HS-5 (cell line): Measurements from ENCODE around the gene CD300H.
"Not testable (repeated sequence)": the region's sequence is repeated elsewhere in the genome, so short reads cannot be mapped to it uniquely, and the experiment has no call there.

ENCODE experiments used
- DNase-seq: peaks from one replicate; pipeline ENCODE4 v3.0.0-alpha.2; 2012; ENCODE audit warnings: low read depth

Gene CD300H

DNA sequence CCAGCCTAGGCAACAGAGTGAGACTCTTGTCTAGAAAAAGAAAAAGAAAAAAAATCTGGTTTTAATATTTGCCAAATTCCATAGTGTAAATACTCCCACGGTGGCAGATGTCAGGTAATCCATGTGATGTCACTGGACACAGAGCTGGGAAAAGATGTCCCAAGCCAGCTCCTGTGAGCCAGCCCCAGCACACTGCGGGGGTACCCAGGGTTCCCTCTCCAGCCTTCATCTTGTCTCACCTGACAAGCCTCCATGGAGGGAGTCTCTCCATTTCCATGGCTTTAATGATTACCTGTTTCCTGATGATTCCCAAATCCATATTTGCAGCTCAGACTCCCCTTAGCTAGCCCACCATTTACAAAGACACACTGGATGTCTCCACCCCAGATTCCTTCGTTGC lies 40.6 kb downstream of the CD300H start:
- DNase-seq, result no peak

DNA sequence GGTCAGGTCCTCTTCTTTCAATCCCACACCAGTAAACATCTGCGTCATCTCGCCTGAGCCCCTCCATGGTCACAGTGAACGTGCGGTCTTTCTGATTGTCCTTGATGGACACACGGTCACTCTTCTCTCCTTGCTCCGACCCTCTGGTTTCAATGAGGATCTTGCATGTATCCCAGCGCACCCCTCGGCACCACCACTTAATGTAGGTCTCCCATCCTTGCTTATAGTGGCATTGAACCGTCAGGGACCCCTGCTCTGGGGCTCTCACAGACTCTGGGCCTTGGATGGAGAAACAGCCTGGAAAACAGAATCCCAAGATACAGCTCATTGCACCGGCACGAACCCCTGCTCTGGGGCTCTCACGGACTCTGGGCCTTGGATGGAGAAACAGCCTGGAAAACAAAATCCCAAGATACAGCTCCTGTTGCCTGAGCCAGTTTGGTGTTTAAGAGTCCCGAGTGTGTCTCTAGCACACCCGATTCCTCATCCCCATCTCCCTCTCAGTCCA lies 41.5 kb downstream of the CD300H start:
- DNase-seq, result no peak

DNA sequence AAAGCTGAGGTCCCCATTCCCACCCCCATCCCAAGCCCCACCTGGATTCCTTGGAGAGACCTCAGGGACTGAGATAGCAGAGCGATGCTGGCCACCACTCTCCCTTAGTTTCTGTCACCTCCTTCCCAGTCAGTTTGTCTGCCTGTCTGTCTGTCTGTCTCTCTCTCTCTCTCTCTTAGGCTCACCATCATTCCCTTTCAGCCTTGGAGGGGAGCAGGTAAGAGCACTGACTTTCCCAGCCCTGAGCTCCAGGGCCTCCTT lies 41.9 kb downstream of the CD300H start:
- no peak for DNase-seq

DNA sequence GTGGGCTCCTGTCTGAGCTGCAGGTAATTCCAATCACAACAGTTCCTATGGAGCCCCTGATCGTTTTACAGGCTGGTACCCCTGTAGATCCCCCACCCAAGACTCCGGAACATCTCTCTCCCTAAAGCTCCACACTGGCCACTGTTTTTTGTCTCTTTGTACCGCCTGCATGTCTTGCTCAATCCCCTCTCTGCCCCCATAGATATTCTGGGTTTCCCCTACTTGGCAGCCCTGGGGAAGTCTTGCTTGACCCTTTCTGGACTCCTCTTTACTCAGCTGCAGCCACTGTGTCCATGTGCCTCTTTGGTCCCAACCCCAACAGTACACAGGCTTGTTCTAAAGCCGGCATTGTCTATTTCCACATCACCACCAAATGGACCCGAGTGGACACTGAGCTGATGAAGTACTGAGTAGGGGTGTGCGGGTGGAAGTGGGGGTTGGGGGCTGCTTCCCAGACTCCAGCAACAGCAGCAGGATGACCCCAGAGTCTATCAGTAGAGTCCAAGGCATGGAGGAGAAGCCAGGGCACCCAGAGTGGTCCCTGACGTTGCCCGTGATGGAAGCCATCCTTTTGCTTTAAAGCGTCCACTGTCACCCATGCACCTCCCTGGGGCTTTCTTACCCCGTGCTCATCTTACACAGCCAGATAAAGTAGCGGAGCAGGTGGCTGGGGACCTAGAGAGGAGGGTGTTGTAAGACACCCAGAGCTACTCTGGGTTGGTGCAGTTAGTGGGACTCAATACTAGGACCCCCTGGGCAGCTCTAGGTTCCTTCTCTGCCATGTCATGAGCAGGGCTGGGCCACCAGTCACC lies 42.5 kb downstream of the CD300H start:
- no peak for DNase-seq

DNA sequence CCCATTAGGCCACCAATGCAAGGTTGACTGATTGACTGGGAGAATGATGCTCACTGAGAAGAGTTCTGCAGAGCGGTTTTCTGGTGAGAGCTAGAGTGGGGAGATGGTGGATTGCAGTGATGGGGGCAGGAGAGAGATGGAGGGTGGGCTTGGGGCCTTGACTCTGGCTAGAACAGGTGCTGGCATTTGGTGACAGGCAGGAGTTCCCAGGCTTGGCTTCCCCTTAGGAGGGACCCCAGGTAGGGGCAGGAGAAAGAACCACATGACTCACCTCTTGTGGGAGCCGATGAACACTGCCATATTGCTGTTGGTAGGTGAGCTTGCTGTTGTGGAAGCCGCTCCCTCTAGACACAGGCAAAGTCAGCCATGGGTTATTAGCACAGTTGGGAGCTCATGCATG lies 44.0 kb downstream of the CD300H start:
- DNase-seq, result no peak

DNA sequence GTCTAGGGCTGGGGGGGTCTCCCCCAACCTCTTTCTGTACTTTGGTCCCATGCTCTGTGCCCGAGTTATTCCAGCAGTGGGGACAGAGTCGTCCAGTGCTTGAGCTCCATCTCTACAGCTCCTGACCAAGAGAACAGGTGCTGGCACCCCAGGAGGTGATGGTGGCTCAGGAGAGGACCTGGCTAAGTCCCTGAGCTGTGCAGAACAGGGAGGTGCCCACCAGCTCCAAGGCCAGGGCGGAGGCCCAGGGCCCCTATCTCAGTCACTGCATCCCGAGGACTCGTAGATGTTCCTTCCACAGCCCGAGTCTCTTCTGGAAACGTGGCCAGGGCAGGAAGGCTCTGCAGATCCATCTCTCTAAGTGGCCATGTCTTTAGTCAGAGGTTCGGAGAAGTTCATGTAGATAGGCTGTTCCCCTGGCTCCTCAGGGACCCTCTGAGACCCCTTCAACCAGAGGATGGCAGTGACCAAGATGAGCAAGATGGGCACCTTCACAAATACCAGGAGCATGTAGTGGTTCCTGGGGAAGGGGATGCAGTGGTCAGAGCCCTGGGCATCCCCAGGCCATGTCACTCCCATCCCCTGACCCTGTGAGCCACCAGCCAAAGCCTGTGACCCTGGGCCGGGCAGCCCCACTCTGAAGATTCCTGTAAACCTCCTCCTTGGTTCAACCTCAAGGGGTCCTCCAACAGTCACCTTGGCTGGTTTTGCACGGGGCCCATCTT lies 44.8 kb downstream of the CD300H start:
- DNase-seq, result no peak

DNA sequence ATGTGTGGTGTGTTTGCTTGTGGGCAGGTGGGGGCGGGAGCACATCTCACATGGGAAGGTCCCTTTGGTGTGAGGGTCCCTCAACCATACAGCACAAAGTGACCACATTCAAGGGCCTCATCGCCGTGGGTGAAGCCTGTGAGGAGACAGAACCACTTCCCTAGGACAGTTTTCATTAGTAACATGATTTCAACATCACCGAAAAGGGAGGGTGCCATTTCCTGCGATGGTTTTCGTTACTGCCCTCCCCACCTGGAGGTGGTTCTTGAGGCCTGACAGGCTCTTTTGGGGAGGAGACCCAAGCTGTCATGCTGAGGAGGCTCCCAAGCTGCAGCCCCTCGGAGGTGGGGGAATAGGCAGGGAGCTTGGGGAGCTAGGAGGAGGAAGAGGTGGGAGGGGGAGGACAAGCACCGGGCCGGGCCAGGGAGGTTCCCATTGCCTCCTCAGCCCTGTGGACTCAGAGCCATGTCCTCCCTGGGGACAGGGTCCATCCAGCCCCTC lies 45.6 kb downstream of the CD300H start:
- no peak for DNase-seq

DNA sequence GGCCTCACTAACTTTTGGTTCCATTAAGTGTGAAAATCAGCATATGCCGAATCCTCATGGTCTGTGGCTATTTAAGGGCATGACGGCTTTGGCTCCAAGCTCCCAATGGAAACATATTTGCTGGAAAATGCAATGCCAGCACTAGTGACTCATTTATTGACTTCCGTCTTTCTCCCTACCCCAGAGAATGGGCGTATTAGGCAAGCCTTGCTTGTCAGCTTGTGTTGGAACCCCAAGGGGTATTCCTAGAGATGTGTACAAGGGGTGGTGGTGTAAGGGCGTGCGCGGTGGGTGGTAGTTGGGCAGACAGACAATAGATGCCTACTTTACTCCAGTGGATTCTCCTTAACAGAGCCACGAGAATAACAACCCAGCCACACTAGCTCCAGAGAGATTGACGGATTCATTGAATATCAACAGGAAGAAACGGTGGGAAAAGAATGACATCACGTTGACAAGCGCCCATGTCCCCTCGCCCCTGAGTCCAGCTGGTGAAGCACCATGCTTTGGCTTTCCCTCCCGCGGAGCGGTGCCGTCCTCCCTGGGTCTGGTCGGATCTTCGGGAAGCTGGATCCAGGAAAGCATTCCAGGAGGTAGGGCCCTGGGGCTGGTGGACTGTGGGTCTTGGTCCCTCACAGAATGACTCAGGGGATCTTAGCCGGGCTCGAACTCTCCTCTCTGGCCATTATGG lies 46.4 kb downstream of the CD300H start:
- no peak for DNase-seq

DNA sequence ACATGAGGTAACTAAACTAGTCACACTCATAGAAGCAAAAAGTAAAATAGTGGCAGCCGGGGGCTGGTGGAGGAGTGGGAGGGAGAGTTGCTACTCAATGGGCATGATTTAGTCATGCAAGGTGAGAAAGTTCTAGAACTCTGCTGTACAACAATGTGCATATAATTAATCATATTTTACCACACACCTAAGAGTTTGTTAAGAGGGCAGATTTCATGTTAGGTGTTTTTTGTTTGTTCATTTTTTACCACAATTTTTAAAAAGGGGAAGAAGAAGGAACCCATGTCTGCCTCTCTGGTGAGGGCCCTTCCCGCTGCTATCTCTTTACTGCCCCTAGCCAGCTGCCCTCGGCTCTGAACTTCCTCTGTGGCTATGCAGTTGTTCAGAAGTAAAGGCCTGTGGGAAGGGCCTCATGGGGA lies 47.3 kb downstream of the CD300H start:
- DNase-seq, result no peak

DNA sequence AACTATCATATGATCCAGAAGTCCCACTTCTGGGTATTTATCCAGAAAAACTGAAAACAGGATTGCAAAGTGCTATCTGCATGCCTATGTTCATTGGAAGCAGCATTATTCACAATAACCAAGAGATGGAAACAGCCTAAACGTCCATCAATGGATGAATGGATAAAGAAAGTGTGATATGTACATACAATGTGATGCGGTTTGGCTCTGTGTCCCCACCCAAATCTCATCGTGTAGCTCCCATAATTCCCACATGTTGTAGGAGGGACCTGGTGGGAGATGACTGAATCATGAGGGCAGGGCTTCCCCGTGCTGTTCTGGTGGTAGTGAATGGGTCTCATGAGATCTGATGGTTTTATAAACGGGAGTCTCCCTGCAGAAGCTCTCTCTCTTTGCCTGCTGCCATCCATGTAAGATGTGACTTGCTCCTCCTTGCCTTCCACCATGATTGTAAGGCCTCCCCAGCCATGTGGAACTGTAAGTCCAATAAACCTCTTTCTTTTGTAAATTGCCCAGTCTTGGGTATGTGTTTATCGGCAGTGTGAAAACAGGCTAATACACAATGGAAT lies 48.8 kb downstream of the CD300H start:
- DNase-seq, result not testable (repeated sequence)

DNA sequence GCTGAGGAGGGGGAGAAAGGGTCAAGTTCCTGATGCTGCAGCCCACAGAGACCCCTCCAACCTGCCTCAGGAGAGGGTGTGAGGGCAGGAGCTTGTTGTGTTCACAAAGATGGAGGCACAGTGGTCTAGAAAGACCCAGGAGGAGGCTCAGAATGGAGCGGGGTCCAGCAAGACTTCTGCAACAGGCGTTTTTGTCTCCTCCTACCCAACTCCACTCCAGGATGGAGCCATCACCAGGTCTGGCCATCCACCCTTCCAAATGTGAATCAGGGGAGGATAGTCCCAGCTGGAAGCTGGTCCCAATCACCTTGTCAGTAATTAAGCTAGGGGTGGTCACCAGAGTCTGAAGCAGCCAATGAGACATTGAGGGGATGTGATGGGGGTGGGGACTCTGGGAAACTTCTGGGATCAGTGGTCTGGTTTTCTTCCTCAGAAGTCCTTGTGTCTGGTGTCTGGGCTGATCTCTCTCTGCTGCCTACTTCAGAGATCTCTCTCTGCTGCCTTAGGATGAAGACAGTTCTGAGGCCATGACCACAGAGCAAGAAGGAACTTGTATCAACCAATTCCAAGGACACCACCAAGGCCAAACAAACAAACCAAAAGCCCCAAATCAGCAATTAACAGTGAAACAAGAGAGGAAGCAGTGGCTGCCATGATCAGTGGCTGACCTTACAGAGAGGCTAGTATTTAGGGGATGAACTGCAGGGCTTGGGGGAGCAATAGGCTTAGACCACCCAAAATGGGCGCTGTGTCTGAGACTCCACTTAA lies 50.6 kb downstream of the CD300H start:
- no peak for DNase-seq

DNA sequence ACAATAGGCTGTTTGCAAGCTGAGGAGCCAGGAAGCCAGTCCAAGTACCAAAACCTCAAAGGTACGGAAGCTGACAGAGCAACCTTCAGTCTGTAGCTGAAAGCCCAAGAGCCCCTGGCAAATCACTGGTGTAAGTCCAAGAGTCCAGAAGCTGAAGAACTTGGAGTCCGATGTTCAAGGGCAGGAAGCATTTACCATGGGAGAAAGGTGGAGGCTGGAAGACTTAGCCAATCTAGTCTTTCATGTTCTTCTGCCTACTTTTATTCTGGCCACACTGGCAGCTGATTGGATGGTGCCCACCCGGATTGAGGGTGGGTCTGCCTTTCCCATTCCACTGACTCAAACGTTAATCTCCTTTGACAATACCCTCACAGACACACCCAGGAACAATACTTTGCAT lies 51.4 kb downstream of the CD300H start:
- no peak for DNase-seq

DNA sequence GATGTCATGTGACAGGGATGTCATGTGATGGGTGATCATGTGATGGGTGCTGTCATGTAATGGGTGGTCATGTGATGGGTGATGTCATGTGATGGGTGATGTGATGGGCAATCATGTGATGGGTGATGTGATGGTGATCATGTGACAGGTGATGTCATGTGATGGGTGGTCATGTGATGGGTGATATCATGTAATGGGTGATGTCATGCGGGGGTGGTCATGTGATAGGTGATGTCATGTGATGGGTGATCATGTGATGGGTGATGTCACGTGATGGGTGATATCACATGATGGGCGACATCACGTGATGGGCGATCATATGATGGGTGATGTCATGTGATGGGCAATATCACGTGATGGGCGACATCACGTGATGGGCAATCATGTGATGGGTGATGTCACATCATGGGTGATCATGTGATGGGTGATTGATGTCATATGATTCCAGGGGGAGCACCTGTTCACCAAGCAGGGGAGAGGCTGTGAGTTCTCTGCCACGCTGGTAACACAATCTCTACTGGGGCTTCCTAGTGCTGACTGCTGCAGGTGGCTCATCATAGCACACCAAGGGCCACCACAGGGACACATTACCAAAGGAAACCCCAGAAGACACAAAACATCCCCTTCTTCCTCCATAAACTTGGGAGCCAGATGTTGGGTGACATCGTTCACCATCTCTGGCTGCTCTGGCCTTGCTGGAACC lies 52.5 kb downstream of the CD300H start:
- no peak for DNase-seq

DNA sequence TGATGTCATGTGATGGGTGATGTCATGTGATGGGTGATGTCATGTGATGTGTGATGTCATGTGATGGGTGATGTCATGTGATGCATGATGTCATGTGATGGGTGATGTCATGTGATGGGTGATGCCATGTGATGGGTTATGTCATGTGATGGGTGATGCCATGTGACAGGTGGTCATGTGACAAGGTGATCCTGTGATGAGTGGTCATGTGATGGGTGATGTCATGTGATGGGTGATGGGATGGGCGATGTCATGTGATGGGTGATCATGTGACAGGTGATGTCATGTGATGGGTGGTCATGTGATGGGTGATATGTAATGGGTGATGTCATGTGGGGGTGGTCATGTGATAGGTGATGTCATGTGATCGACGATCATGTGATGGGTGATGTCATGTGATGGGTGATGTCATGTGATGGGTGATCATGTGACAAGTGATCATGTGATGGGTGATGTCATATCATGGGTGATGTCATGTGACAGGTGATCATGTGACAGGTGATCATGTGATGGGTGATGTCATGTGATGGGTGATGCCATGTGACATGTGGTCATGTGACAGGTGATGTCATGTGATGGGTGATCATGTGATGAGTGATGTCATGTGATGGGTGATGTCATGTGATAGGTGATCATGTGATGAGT lies 53.2 kb downstream of the CD300H start:
- peak; percentile 38 for DNase-seq

DNA sequence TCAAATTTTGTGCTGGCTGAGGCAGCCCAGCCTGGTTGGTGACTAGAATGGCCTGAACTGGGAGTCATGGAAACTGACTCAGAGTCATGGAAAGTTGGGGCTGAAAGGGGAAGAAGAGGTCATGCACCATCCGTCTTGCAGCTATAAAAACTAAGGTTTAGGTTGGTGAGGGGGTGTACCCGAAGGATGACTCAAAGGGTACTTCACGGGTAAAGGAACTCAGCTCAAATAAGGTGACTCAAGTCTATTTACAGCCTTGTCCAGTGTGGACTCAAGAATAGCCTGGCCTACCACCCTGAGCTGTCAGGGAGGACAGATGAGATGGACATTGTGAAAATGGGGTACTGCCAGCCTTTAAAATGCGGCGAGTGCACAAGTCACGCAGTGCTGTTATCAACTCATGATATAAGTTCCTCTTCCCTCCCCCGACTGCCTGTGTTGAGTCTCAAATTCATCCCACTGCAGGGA lies 54.7 kb downstream of the CD300H start:
- DNase-seq, result peak; percentile 71

DNA sequence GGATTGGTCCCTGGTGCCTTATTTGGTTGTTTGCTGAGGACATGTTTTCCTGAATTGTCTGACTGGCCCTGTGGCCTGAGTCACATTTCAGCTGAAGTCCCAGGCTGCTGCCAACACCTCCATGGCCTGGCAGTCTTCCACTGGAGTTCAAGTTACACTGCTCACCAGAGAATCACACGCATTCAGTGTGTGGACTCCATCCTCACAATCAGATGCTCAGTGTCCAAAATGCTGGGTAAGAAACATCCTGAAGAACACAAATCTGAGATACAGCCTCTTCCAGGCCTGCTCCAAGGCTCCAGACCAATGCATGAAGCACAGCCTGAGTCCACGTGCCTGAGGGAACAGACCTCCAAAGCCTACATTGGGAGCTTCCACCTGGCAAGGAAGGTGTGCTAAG lies 55.3 kb downstream of the CD300H start:
- DNase-seq, result no peak
